ENCODE measurements around the gene CSNK1G2. TPM values are rescaled to one million over a fixed set of nuclear protein-coding genes. Genes with fewer than 3 reads are reported as not detected.

The CSNK1G2 gene
- total and polyA plus RNA-seq, 2 of the 13 experiments (the other 11 are each of a cell fraction or from before 2014, with no cell fraction given) = 53.8 to 72.5 TPM

- no peak for TF ChIP-seq ZBTB1 (CRISPR knock-in tag; IDR thresholded peaks at IDR 0.05; ENCODE audit: borderline replicate concordance)
- TF ChIP-seq ZNF567 (CRISPR knock-in tag; IDR thresholded peaks at IDR 0.05; ENCODE audit: borderline replicate concordance) = no peak
- TF ChIP-seq AGO1 (IDR thresholded peaks at IDR 0.05; ENCODE audit: low read depth, low read length, poor library complexity, severe bottlenecking) = no peak
- 0 out of 2 replicates have a peak, but pooled peaks have one; percentile 38 for TF ChIP-seq ZBTB7B (CRISPR knock-in tag; IDR thresholded peaks at IDR 0.05)
- no peak for TF ChIP-seq ZSCAN12 (CRISPR knock-in tag; IDR thresholded peaks at IDR 0.05)
- TF ChIP-seq ZNF292 (CRISPR knock-in tag; IDR thresholded peaks at IDR 0.05; ENCODE audit: borderline replicate concordance, low read depth) = no peak
- no peak for TF ChIP-seq ZIK1 (CRISPR knock-in tag; IDR thresholded peaks at IDR 0.05; ENCODE audit: borderline replicate concordance, low read depth)
- peak; percentile 82 for TF ChIP-seq HOXA3 (CRISPR knock-in tag; IDR thresholded peaks at IDR 0.05)
- no peak for TF ChIP-seq ZNF546 (CRISPR knock-in tag; conservative IDR thresholded peaks at IDR 0.05)
- TF ChIP-seq ZNF607 (CRISPR knock-in tag; IDR thresholded peaks at IDR 0.05; ENCODE audit: borderline replicate concordance) = peak; percentile 74; the same call in 1 of the 2 replicates
- TF ChIP-seq, protein P1, sequence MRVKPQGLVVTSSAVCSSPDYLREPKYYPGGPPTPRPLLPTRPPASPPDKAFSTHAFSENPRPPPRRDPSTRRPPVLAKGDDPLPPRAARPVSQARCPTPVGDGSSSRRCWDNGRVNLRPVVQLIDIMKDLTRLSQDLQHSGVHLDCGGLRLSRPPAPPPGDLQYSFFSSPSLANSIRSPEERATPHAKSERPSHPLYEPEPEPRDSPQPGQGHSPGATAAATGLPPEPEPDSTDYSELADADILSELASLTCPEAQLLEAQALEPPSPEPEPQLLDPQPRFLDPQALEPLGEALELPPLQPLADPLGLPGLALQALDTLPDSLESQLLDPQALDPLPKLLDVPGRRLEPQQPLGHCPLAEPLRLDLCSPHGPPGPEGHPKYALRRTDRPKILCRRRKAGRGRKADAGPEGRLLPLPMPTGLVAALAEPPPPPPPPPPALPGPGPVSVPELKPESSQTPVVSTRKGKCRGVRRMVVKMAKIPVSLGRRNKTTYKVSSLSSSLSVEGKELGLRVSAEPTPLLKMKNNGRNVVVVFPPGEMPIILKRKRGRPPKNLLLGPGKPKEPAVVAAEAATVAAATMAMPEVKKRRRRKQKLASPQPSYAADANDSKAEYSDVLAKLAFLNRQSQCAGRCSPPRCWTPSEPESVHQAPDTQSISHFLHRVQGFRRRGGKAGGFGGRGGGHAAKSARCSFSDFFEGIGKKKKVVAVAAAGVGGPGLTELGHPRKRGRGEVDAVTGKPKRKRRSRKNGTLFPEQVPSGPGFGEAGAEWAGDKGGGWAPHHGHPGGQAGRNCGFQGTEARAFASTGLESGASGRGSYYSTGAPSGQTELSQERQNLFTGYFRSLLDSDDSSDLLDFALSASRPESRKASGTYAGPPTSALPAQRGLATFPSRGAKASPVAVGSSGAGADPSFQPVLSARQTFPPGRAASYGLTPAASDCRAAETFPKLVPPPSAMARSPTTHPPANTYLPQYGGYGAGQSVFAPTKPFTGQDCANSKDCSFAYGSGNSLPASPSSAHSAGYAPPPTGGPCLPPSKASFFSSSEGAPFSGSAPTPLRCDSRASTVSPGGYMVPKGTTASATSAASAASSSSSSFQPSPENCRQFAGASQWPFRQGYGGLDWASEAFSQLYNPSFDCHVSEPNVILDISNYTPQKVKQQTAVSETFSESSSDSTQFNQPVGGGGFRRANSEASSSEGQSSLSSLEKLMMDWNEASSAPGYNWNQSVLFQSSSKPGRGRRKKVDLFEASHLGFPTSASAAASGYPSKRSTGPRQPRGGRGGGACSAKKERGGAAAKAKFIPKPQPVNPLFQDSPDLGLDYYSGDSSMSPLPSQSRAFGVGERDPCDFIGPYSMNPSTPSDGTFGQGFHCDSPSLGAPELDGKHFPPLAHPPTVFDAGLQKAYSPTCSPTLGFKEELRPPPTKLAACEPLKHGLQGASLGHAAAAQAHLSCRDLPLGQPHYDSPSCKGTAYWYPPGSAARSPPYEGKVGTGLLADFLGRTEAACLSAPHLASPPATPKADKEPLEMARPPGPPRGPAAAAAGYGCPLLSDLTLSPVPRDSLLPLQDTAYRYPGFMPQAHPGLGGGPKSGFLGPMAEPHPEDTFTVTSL (CRISPR knock-in tag; IDR thresholded peaks at IDR 0.05; ENCODE audit: borderline replicate concordance) = no peak
- TF ChIP-seq, protein P2, sequence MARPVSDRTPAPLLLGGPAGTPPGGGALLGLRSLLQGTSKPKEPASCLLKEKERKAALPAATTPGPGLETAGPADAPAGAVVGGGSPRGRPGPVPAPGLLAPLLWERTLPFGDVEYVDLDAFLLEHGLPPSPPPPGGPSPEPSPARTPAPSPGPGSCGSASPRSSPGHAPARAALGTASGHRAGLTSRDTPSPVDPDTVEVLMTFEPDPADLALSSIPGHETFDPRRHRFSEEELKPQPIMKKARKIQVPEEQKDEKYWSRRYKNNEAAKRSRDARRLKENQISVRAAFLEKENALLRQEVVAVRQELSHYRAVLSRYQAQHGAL (CRISPR knock-in tag; IDR thresholded peaks at IDR 0.05; ENCODE audit: not compliant biosample characterization) = no peak
- peak; percentile 20 for TF ChIP-seq MED1 (CRISPR knock-in tag; IDR thresholded peaks at IDR 0.05)
- TF ChIP-seq NCOA1 (CRISPR knock-in tag; IDR thresholded peaks at IDR 0.05) = no peak
- TF ChIP-seq ZNF782 (CRISPR knock-in tag; IDR thresholded peaks at IDR 0.05; ENCODE audit: borderline replicate concordance) = no peak; the same call in 1 of the 2 replicates
- peak; percentile 7; the same call in 1 of the 2 replicates for TF ChIP-seq ZNF792 (CRISPR knock-in tag; IDR thresholded peaks at IDR 0.05)
- TF ChIP-seq ZNF543 (CRISPR knock-in tag; IDR thresholded peaks at IDR 0.05) = 0 out of 2 replicates have a peak, but pooled peaks have one; percentile 52
- no peak for TF ChIP-seq ARNTL (CRISPR knock-in tag; IDR thresholded peaks at IDR 0.05)
- no peak for TF ChIP-seq SMYD3 (CRISPR knock-in tag; IDR thresholded peaks at IDR 0.05)
- TF ChIP-seq, protein P3, sequence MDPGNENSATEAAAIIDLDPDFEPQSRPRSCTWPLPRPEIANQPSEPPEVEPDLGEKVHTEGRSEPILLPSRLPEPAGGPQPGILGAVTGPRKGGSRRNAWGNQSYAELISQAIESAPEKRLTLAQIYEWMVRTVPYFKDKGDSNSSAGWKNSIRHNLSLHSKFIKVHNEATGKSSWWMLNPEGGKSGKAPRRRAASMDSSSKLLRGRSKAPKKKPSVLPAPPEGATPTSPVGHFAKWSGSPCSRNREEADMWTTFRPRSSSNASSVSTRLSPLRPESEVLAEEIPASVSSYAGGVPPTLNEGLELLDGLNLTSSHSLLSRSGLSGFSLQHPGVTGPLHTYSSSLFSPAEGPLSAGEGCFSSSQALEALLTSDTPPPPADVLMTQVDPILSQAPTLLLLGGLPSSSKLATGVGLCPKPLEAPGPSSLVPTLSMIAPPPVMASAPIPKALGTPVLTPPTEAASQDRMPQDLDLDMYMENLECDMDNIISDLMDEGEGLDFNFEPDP (CRISPR knock-in tag; conservative IDR thresholded peaks at IDR 0.05) = no peak
- TF ChIP-seq, protein P4, sequence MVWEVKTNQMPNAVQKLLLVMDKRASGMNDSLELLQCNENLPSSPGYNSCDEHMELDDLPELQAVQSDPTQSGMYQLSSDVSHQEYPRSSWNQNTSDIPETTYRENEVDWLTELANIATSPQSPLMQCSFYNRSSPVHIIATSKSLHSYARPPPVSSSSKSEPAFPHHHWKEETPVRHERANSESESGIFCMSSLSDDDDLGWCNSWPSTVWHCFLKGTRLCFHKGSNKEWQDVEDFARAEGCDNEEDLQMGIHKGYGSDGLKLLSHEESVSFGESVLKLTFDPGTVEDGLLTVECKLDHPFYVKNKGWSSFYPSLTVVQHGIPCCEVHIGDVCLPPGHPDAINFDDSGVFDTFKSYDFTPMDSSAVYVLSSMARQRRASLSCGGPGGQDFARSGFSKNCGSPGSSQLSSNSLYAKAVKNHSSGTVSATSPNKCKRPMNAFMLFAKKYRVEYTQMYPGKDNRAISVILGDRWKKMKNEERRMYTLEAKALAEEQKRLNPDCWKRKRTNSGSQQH (CRISPR knock-in tag; IDR thresholded peaks at IDR 0.05; ENCODE audit: low read depth) = peak; percentile 71; the same call in 1 of the 2 replicates
Observed at GRCh38 chr19:1905110-1905862, 35.7 kb upstream of the CSNK1G2 start, which contains the start of the genes ADAT3 and SCAMP4 (continued).
